ENCODE data around the gene TXLNB.
"Not testable (repeated sequence)": the region's sequence is repeated elsewhere in the genome, so short reads cannot be mapped to it uniquely, and the experiment has no call there.

Gene TXLNB

DNA sequence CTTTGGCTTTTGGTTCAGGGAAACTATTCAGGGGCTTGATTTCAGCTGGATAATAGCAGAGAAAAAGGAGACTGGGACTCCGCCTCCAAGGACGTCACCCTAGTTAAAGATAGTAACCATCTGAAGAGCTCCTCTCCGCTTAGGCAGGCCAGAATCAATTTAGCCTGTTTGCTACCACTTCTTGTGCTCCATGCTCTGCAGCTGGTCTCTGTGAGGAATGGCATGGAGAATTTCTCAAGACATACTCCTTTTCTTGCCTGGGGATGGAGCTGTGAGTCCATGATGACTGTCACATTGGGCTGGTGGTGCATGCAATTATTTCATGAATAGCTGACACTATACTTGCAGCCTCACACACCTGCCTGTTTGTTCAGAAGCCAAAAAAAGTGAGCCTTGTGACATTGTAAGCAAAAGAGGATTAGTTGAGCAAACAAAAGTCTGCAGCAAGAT, 61.4 kb downstream of the TXLNB start:
- peak; percentile 45 for DNase-seq

DNA sequence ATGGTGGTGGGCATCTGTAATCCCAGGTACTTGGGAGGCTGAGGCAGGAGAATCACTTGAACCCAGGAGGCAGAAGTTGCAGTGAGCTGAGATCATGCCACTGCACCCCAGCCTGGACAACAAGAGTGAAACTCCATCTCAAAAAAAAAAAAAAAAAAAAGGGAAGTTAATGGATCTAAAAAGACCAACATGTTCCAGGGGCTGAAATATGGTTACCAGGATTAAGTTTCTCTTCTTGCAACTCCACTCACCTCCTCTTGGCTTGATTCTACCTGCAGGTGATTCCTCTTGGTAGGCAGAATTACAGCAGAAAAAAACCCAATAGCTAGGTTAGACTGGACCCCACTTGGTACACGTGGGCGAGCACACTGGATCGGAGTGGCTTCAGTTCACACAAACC, 63.4 kb downstream of the TXLNB start:
- peak; percentile 43 for DNase-seq

DNA sequence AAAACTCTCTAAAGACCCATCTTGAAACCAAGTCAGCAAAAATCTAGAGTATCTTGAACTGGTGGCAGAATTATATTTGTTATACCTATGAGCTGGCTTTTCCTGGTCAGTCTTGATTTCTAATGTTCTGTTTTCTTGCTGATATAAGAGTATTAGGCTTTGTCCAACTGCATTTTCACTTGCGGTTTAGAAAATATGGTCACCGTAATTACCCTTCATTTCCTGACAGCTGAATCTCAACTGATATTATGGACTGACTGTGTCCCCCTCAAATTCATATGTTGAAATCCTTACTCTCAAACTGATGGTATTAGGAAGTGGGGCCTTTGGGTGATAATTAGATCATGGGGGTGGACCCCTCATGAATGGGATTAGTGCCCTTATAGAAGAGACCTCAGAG, 72.1 kb downstream of the TXLNB start:
- DNase-seq = no peak

DNA sequence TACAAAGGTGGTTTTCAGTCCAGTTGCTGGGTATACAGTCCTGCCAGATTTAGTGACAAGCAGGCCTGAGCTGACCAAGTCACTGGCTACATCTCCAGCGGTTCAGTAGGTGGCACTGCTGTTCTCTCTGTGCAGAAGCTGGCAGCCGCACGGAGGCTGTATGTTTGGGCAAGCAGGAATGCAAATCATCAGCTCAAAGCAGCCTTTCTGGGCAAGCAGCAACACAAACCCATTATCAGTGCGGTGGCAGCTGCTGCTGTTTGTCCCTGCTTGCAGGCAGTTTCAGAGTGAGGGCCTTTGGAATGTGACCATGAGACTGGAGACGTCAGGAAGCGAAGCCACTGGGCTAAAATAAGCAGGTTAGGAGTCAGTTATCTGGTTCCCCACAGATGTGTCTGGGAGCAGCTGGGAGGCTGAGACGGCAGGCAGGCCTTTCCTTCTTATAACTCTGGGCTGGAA, 72.5 kb downstream of the TXLNB start:
- peak; percentile 93 for DNase-seq

DNA sequence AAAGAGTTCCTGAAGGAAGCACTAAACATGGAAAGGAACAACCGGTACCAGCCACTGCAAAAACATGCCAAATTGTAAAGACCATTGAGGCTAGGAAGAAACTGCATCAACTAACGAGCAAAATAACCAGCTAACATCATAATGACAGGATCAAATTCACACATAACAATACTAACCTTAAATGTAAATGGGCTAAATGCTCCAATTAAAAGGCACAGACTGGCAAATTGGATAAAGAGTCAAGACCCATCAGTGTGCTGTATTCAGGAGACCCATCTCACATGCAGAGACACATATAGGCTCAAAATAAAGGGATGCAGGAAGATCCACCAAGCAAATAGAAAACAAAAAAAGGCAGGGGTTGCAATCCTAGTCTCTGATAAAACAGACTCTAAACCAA, 79.3 kb downstream of the TXLNB start:
- not testable (repeated sequence) for DNase-seq

- not testable (repeated sequence) for DNase-seq
These were observed 81.0 kb downstream of the TXLNB start for GRCh38 chr6:139210766-139211165.

DNA sequence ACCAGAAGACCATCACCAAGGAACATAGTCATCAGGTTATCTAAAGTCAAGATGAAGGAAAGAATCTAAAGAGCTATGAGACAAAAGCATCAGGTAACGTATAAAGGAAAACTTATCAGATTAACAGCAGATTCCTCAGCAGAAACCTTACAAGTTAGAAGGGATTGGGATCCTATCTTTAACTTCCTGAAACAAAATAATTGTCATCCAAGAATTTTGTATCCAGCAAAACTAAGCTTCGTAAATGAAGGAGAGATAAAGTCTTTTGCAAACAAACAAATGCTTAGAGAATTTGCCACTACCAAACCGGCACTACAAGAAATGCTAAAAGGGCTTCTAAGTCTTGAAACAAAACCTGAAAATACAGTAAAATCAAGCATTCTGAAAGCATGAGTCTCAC, 86.0 kb downstream of the TXLNB start:
- no peak for DNase-seq

- DNase-seq = no peak
These were observed 86.8 kb downstream of the TXLNB start for GRCh38 chr6:139204978-139205377.

GRCh38 chr6:139201378-139201777, 90.4 kb downstream of the TXLNB start:
- no peak for DNase-seq

GRCh38 chr6:139198529-139199288, 93.1 kb downstream of the TXLNB start:
- DNase-seq = no peak

- no peak for DNase-seq
These were observed 97.1 kb downstream of the TXLNB start for GRCh38 chr6:139194740-139195139.

Measured in OCI-M1 (cell line).